GM21825 (cell line): ENCODE measurements around the gene PAK5.

Experiments used
- ATAC-seq: cut with Tn5 transposase; IDR thresholded peaks from one replicate; pipeline ENCODE4 v1.9.1; 2021; ENCODE audit warnings: mild to moderate bottlenecking, moderate library complexity; ENCODE audit not compliant: unreplicated experiment

The PAK5 gene

DNA sequence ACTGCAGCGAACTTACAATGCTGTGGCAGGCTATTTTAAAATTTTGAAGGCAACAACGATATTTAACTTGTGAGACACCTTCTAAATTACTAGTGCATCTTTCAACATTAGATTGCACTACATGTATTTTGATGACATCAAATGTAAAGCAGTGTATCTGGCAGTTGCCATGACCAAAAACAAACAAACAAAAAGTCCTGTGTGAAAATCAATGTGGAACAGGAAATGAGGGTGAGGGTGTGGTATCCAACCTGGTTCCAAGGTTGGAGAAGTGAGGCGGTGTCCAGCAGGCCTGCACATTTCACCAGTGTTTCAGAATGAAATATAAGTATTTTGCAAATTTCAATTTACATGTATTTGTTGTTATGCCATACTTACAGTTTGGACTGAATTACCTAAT lies 212.5 kb downstream of the PAK5 start:
- no peak for ATAC-seq

DNA sequence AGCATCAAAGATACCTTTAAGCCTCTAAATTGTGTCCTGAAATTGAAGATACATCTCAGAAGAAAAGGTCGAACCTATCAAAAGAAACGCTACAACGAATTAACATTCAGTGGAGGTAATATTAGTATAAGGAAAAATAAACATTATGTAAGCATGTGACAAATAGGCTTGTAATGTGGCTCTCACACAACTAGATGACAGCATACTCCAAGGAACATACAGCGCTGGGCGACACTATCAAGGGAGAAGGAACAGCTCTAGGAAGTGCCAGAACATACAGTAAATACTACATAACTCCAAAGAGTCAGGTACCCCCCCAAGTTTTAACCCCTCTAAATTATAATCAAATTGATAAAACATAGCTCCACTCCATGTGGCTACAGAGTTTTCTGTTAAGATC lies 220.9 kb downstream of the PAK5 start:
- no peak for ATAC-seq

DNA sequence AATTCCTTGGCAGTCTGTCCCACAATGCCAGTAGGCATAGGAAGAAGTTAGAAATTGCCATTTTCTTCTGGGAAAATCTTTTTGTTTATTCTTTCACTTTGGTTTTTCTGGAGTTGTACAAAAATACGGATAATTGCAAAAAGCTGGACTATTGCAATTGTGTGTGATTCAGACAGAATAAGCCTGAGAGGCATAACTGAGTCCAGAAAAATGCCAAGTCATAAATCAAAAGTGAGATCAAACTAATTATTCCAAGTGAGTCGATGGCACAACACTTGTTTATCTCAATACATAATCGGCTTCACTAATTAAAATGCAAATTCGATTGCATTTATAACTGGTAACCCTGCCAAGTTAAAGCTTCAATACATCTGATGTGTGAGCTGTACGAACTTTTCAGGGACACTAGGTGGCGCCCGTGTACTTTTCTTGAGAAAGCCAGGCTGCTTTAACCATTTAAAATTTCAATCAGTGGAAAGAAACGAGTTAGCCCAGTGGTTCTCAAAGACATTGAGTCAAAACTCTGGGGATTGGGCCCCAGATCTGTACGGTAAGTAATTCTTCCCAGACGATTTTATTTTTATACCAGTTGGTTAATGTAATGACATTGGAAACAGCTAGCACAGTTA lies 221.9 kb downstream of the PAK5 start:
- peak; percentile 43 for ATAC-seq

DNA sequence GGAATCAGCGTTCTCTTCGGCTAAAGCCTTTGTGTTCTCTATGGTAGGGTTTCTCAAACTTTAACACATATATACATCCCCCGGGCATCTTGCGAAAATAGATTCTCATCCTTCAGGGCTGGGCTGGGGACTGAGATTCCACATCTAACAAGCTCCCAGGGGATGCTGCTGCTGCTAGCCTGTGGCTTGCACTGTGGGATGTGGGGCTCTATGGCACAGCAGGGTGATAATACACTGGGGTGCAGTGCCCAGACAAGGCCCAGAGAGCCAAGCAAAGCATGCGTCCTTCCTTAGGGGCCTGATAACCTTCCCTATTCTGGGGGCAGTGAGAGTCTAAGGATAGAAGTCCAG lies 222.4 kb downstream of the PAK5 start:
- peak; percentile 26 for ATAC-seq

DNA sequence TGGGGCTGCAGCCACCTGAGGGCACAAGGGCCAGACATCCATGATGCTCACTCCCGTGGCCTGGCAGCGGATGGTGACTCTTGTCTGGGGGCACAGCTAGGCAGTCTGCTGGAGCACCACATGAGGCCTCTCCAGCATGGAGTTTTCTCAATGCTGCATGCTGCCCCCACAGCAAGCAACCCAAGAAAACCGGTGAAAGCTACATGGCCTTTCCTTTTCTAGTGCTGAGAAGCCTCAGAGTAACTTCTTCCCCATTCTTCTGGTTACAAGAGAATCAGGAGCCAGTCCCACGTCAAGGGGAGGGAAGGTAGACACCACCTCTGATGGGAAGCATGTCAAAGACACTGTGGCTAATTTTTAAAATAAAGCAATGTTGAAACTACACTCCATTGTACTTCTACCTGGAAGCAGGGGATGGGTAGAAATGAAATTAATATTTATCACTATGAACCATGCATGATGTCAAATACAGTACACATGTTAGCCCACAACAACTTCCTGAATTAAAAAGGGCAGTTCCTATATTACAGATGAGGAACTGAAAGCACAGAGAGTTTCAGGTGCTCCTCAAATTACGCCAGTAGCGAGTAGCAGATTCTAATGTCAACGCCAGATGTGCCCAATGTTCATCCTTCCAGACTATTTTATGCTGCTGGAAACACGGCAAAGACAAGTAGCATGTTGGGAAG lies 223.0 kb downstream of the PAK5 start:
- peak; percentile 93 for ATAC-seq

DNA sequence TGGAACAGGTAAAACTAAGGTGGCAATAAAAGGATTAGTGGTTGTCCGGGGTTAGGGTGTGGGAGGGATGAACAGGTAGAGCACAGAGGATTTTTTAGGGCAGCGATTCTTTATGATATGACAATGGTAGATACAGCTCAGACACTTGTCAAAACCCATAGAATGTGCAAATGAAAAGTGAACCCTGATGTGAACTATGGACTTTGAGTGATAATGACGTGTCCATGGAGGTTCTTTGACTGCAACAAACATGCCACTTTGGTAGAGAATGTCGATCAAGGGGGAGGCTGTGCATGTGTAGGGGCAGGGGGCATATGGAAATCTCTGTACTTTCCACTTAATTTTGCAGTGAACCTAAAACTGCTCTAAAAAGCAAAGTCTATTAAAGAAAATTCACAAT lies 223.8 kb downstream of the PAK5 start:
- no peak for ATAC-seq

DNA sequence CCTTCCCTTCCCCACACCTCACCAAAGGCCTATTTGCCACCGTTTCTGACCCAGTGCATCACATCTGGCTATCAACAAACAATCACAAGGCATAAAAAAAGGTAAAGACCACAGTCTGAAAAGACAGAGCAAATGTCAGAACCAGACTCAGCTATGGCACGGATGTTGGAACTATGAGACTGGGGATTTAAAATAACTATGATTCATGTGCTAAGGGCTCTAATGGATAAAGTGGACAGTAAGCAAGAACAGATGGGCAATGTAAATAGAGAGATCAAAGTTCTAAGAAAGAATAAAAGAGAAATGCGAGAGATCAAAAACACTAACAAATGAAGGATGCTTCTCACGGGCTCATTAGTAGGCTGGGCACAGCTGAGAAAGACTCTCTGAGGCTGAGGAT lies 225.0 kb downstream of the PAK5 start:
- ATAC-seq: no peak

DNA sequence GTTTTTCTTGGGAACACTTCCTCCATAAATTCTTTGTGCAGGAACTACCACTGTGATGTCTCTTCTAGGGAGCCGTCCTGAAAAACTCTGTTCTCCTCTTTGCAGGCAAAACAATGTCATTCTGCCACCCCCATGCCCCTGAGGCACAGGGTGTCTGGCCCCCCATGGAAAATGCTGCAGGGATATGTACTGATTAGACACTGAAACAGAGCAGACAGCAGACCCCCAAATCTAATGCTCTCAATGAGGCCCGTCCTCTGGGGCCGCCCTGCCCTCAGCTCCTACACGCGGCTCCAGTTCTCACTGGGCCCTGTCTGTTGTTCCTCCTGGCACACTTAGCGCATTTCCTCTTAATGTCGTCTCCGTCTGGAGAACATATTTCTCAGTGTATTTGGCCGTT lies 227.0 kb downstream of the PAK5 start:
- ATAC-seq: no peak

DNA sequence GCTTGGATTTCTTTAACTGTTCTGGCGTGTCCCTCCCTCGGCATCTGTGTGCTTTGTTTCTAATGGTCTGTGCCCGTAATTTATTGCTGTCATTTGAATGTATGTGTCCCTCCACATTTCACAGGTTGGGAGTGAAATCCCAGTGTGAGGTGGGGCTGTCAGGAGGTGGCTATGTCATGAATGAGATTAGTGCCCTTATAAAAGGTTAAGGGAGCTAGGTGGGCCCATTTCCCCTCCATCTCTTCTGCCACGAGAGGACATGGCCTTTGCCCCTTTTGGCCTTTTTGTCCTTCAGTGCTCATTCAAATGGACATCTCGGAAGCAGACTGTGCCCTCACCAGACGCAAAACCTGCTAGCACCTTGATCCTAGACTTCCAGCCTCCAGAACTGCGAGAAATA lies 228.2 kb downstream of the PAK5 start:
- no peak for ATAC-seq

DNA sequence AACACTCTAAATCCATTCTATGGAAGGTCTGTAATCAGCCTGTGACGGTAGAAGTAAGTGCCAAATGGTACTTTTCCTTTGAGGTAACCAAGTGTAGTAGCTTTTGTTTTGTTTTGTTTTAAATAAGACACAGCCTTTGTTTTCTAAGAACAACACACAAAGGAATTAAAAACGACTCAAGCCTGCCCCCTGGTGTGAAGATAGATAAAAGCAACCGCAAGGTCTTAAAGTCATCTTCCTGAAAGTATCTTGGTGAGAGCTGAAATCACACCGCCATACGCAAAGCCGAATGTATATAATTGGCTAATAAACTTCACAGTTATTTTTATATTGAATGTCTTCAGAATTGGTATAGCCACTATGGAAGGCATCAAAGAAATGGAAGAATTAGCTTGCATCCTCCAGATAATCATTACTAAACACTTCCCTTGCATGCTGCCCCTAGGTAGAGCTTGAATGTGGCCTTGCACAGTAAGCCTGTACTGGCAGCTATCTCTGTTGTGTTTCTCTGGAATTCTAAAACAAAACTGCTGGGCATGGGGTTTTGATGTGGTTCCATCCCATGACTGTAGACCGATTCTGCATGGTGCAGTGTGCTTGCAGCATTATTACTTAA lies 228.9 kb downstream of the PAK5 start:
- ATAC-seq: no peak

DNA sequence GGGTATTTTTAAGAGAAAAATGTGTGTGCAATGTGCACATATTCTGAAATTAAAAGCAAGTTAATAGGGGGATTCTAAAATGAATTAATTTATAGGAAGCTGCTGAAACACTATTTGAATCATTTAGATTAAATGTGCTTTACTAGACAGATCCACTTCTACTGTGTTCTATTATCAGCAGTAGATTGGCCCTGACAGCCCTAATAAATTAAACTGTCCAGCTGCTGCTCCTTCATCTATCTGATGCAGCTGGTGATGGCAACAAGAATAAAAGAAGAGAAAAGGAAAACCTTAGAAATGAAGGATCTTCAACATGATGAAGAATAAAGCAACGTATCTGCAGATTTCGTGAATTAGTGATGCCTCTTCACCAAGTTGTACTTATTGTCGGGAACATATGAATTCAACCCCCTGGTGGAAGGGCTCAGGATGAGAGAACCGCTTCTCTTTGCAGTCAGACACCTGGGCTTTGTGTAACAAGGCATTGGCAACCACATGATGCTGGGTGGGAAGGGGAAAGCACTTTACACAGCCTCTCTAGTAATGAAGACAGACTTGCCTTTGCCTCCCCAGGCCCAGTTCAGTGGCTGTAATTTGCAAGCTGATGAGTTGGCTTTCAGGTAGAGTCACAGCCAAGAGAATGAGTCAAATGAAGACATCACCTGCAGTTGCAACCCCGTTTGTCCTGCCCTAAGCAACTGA lies 230.1 kb downstream of the PAK5 start:
- ATAC-seq: no peak

DNA sequence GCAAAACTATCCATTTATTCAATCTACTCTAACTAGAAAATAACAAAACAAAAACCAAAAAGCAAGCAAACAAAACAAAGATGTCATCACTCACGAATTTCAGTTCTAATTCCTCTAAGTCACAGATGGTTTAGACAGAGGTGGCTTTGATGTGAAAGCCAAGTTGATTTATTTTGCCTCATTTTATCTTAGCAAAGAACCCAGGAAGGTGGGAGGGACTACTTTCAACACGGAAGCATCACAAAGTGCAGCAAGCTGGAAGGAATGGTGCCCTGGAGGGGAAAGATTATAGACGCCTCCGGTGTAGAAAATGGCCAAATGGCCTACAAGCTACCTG lies 236.1 kb downstream of the PAK5 start:
- no peak for ATAC-seq

DNA sequence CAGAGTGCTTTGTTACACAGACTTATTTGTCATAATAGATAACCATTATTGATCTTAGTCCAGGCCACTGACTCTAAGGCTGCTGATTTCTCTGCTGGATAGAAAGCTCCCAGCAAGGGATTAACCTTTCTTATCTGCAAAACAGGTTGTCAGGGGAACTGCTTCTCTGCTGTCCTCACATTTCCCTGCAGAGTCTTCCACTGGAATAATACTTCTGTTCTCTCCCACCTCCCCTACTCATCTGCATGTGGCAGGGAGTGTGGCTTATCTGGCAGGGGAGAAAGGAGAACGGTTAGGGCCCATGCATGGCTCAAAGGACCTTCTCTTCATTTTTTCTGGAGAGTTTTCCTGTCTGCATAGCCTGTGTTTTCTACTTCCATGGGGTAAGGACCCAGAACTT lies 238.3 kb downstream of the PAK5 start:
- ATAC-seq: no peak

DNA sequence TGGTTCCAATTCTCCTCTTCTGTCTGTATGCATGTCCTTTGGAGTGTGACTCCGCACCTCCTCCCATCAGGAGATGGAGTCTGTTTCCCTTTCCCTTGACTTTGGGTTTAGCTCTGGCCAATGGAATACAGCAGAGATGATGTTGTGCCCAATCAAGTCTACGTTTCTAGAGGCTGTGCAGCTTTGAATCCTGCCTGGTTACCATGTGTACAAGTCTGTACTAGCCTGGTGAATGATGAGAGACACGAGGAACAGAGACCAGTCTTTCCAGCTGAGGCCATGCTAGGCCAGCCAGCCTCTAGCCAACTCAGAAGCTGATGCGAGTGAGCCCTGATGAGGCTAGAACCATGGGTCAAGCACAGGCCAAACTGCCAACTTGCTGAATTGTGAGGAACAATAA lies 241.3 kb downstream of the PAK5 start:
- ATAC-seq: no peak

DNA sequence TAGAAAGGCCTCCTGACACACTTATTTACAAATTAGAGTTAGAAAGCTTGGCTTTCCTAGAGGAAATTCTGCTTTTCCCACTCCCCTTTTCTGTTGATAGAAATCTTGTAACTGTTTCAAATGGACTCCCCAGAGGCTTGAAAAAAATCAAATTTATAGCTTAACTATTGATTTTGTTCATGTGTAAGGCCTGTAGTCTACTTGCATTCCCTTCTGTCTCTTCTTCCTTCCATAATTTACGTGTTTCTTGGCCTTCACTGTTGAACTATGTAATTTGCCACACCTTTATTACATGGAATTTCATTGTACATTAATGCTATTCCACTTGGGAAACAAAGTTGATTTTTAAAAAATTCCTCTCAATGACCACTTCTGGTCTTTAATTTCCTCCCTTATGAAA lies 243.1 kb downstream of the PAK5 start:
- no peak for ATAC-seq

DNA sequence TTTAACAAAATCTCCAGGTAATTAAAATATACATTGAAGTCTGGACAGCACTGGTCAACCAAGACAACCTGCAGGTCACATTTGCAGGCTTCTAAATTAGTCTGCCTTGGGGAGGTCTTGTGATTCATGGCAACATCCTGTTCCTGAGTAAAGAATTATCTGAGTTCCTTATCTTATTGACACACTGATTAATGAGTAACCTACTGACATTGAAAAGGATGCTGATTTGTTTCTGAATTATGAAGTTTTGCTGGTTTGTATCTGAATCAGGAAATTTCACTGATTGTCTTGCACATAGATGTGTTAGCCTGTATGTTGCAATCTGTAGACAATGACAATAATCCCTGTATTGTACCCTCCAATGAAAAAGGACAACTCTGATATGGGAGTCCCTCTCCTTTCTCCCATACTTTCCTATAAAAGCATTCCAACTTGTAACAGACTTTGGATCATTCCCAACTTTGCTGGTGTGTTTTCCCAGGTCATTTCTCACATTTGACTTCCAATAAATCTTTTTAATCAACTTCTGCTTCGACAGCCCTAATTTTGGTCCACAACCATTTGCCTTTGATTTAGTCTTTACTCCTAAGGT lies 244.5 kb downstream of the PAK5 start:
- ATAC-seq: no peak

DNA sequence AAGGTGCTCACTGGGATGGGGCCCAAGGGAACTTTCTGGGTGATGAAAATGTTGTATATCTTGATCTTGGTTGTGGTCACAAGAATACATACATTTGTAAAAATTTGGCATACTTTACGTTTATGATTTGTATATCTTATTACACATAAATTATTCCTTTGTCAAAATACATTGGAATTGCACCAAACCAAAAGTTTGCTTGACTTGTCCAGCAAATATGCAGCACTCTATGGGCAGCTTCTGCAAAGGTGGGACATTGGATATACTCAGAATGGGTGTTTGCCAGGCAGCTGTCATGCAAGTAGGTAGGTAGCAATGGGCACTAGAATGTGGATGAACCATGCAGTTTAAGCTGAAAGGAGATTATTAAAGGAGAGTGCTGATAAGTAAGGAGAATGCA lies 246.5 kb downstream of the PAK5 start:
- ATAC-seq: no peak

DNA sequence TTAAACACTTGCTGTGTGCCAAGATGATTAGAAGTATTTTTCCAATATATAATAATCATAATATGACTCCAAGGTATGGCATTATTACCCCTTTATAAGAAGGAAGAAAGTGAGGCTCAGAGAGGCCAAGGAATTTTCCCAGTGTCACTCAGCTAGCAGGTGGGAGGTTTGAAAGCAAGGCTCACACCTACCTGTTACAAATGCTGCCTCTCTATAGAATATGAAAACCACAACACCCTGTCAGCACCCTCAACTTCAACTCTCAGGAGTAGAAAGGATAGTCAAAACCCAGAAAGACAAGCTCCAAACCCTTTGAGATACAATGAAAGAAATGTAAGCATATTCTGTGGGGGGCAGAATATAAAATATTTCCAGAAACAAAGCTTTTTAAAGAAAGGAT lies 247.8 kb downstream of the PAK5 start:
- ATAC-seq: no peak

DNA sequence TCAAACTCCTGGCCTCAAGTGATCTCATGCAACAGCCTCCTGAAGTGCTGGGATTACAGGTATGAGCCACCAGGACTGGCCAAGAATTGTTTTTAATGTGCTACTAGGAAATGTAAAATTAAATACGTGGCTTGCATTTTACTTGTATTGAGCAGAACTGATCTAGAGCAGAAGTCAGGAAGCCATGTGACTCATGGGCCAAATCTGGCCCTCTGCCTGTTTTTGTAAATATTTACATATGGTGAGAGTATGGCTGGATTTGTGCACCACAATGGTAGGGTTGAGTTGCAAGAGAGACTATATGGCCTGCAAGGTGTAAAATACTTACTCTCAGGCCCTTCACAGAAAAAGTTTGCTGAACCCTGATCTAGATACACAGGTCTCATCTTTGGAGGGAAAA lies 248.7 kb downstream of the PAK5 start:
- ATAC-seq: no peak

DNA sequence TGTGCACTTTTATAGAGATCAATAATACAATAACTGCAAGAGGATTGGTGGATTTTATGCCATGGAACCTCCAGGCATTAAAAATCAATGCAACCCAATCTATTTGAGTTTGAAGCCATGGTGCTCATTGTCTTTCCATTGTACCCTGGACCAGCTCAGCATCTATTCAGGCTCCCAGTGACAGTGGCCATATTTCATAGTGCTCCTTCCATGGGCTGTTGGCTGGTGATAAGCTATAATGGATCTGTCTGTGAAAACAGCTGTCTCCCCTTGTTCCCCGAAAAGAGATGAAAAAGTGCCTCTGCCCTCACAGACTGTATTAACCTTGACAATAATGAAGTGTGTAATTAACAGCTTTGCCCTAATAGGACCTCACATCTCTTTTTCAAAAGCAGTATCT lies 250.2 kb downstream of the PAK5 start:
- no peak for ATAC-seq

DNA sequence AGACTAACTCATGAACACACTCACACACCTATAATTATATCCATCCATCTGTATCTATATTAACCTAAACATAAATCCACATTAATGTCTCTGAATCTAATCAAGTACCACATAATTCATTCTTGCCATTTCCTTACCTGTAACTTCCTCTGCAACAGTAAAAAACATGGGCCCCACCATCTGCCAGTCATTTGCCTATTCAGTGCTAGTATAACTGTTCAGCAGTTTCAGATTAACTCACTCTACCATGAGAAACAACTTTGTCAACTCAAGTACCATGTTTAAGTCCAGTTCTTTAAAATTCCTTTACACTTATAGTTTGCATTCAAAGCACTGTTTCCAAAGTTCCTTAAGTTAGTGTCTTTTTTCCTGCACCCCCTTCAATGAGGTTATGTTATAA lies 255.7 kb downstream of the PAK5 start:
- ATAC-seq: no peak

DNA sequence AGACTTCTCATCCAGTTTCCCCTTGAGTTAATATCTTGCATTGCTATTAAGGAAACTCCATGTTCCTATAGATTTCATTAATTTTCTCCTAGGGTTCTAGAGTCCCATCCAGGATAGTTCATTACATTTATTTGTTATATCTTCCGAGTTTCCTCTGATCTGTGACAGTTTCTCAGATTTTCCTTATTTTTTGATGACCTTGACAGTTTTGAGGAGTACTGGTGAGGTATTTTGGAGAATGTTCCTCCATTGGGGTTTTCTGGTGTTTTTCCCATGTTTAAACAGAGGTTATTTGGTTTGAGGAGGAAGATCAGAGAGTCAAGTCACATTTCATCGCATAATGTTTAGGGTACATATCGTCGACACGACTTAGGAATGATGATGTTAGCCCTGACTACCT lies 256.7 kb downstream of the PAK5 start:
- ATAC-seq: no peak
